ENCODE measurements around the gene SFTPA1.
"Not testable (repeated sequence)": the region's sequence is repeated elsewhere in the genome, so short reads cannot be mapped to it uniquely, and the experiment has no call there.

The SFTPA1 gene

DNA sequence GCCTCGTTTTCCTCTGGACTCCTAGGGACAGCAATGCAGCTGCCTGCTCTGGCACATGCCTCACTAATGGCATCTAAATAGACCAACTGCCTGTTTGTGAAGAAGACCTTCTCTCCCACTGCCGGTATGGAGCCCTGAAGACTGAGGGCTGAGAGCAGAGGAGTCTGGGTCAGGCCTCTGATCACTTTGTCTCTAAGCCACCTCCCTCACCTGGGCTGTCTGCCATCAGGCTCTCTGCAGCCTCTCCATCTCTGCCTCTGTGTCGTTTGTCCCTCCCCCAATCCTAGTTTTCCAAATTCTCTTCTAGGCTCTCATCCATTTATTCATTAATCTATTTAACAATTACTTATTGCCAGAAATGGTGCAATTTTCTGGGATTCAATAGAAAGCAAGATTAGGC, 15.2 kb upstream of the SFTPA1 start:
- Histone ChIP-seq H4K20me1 (ENCODE audit: low read depth, low read length) (no peaks in the 10 kb centered on the region), H2AFZ (ENCODE audit: low read depth, low read length, severe bottlenecking) (no peak overlapping the region), H3K36me3 (ENCODE audit: low read length) (0 out of 2 replicates have a peak, but pooled peaks cover 4% of the 10 kb centered on the region), H3K4me2 (ENCODE audit: low read depth, low read length, poor library complexity, severe bottlenecking) (no peak overlapping the region), H3K9me2 (replicated peaks; ENCODE audit: insufficient read depth, low read length) (no peaks in the 10 kb centered on the region), H3K79me2 (ENCODE audit: insufficient read depth, low read length) (no peaks in the 10 kb centered on the region), H3F3A (ENCODE audit: insufficient read depth) (no peaks in the 10 kb centered on the region), H3K27ac (ENCODE audit: low read depth, low read length) (no peak overlapping the region), H3K4me3 (ENCODE audit: insufficient read depth, low read length, poor library complexity, severe bottlenecking) (no peak overlapping the region), H3K9me3 (ENCODE audit: insufficient read depth, low read length) (peaks cover 14% of the 10 kb centered on the region; the same call in 1 of the 2 replicates), H3K9ac (ENCODE audit: low read length) (no peak overlapping the region), H3K27me3 (ENCODE audit: low read length) (no peaks in the 10 kb centered on the region)
- TF ChIP-seq EZH2phosphoT487 (conservative IDR thresholded peaks at IDR 0.05; ENCODE audit: low read length), result no peak
- TF ChIP-seq, protein P1, sequence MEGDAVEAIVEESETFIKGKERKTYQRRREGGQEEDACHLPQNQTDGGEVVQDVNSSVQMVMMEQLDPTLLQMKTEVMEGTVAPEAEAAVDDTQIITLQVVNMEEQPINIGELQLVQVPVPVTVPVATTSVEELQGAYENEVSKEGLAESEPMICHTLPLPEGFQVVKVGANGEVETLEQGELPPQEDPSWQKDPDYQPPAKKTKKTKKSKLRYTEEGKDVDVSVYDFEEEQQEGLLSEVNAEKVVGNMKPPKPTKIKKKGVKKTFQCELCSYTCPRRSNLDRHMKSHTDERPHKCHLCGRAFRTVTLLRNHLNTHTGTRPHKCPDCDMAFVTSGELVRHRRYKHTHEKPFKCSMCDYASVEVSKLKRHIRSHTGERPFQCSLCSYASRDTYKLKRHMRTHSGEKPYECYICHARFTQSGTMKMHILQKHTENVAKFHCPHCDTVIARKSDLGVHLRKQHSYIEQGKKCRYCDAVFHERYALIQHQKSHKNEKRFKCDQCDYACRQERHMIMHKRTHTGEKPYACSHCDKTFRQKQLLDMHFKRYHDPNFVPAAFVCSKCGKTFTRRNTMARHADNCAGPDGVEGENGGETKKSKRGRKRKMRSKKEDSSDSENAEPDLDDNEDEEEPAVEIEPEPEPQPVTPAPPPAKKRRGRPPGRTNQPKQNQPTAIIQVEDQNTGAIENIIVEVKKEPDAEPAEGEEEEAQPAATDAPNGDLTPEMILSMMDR (IDR thresholded peaks at IDR 0.05; ENCODE audit: insufficient read depth, low read length, poor library complexity, severe bottlenecking), result no peak

- H3K36me3 ChIP-seq (ENCODE audit: low read length); H3K9me2 ChIP-seq (replicated peaks; ENCODE audit: insufficient read depth, low read length): not testable (repeated sequence)
Observed at GRCh38 chr10:79599644-79600043, 11.1 kb upstream of the SFTPA1 start.

DNA sequence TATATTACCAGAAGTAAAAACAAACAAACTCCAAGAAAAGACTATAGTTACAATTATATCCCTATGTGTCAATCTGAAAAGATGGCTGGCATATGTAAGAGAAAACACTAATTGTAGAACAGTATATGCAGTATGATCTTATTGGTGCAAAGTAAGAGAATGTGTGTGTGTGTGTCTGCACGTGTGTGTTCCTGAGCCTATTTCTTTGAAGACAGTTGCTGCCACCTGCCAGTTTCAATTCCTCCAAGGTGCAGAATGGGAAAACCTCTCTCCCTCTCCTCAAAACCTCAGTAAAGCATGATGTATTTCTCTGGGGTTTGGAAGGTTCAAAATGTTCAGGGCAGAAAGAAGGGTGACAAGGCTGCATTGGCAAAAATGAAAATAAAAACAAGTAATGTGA, 8.8 kb upstream of the SFTPA1 start:
- no peak overlapping the region for H2AFZ ChIP-seq (ENCODE audit: low read depth, low read length, severe bottlenecking)
- no peaks in the 10 kb centered on the region for H3K9me2 ChIP-seq (replicated peaks; ENCODE audit: insufficient read depth, low read length)
- 0 out of 2 replicates have a peak, but pooled peaks cover 4% of the 10 kb centered on the region for H3K36me3 ChIP-seq (ENCODE audit: low read length)
- no peak overlapping the region for H3K27ac ChIP-seq (ENCODE audit: low read depth, low read length)
- H3K27me3 ChIP-seq (ENCODE audit: low read length), result no peaks in the 10 kb centered on the region
- H3K4me2 ChIP-seq (ENCODE audit: low read depth, low read length, poor library complexity, severe bottlenecking), result peak overlapping the region; percentile 9
- H3F3A ChIP-seq (ENCODE audit: insufficient read depth), result peaks cover 4% of the 10 kb centered on the region; the same call in 1 of the 2 replicates
- H3K9ac ChIP-seq (ENCODE audit: low read length), result no peak overlapping the region
- H4K20me1 ChIP-seq (ENCODE audit: low read depth, low read length), result no peaks in the 10 kb centered on the region
- no peaks in the 10 kb centered on the region for H3K79me2 ChIP-seq (ENCODE audit: insufficient read depth, low read length)
- TF ChIP-seq, protein P1 (IDR thresholded peaks at IDR 0.05; ENCODE audit: insufficient read depth, low read length, poor library complexity, severe bottlenecking), result no peak
- no peak for TF ChIP-seq EZH2phosphoT487 (conservative IDR thresholded peaks at IDR 0.05; ENCODE audit: low read length)
- H3K9me3 ChIP-seq (ENCODE audit: insufficient read depth, low read length), result peaks cover 14% of the 10 kb centered on the region; the same call in 1 of the 2 replicates
- no peak overlapping the region for H3K4me3 ChIP-seq (ENCODE audit: insufficient read depth, low read length, poor library complexity, severe bottlenecking)

More at GRCh38 chr10:79599644-79600043, 11.1 kb upstream of the SFTPA1 start:
- not testable (repeated sequence) for H3K27ac ChIP-seq (ENCODE audit: low read depth, low read length); H3K4me2 ChIP-seq (ENCODE audit: low read depth, low read length, poor library complexity, severe bottlenecking); H3K27me3 ChIP-seq (ENCODE audit: low read length); H3K79me2 ChIP-seq (ENCODE audit: insufficient read depth, low read length); H2AFZ ChIP-seq (ENCODE audit: low read depth, low read length, severe bottlenecking); H3K9ac ChIP-seq (ENCODE audit: low read length); H3K4me3 ChIP-seq (ENCODE audit: insufficient read depth, low read length, poor library complexity, severe bottlenecking); H3F3A ChIP-seq (ENCODE audit: insufficient read depth); H4K20me1 ChIP-seq (ENCODE audit: low read depth, low read length)
- peaks cover 14% of the 10 kb centered on the region; the same call in 1 of the 2 replicates for H3K9me3 ChIP-seq (ENCODE audit: insufficient read depth, low read length)

- Histone ChIP-seq H3K9ac (ENCODE audit: low read length) (no peak overlapping the region), H3K9me2 (replicated peaks; ENCODE audit: insufficient read depth, low read length) (no peaks in the 10 kb centered on the region), H3K27me3 (ENCODE audit: low read length) (no peaks in the 10 kb centered on the region), H3K4me2 (ENCODE audit: low read depth, low read length, poor library complexity, severe bottlenecking) (no peak overlapping the region), H3K79me2 (ENCODE audit: insufficient read depth, low read length) (no peaks in the 10 kb centered on the region), H3F3A (ENCODE audit: insufficient read depth) (peaks cover 4% of the 10 kb centered on the region; the same call in 1 of the 2 replicates), H2AFZ (ENCODE audit: low read depth, low read length, severe bottlenecking) (no peak overlapping the region), H3K9me3 (ENCODE audit: insufficient read depth, low read length) (peaks cover 9% of the 10 kb centered on the region; the same call in 1 of the 2 replicates), H3K27ac (ENCODE audit: low read depth, low read length) (no peak overlapping the region), H4K20me1 (ENCODE audit: low read depth, low read length) (no peaks in the 10 kb centered on the region), H3K36me3 (ENCODE audit: low read length) (0 out of 2 replicates have a peak, but pooled peaks cover 4% of the 10 kb centered on the region), H3K4me3 (ENCODE audit: insufficient read depth, low read length, poor library complexity, severe bottlenecking) (no peak overlapping the region)
- no peak for TF ChIP-seq EZH2phosphoT487 (conservative IDR thresholded peaks at IDR 0.05; ENCODE audit: low read length)
- TF ChIP-seq, protein P1 (IDR thresholded peaks at IDR 0.05; ENCODE audit: insufficient read depth, low read length, poor library complexity, severe bottlenecking), result no peak
Observed at GRCh38 chr10:79602953-79603352, 7.8 kb upstream of the SFTPA1 start.
